GOT3 (cell line): ENCODE results near the gene PRCD.
A peak's percentile ranks its signal among the peaks of the same experiment; 100 is the strongest.
"Not testable (repeated sequence)": the region's sequence is repeated elsewhere in the genome, so short reads cannot be mapped to it uniquely, and the experiment has no call there.

Experiments used
- DNase-seq: peaks from one replicate; lab custom pipeline; 2025; ENCODE audit warnings: mixed read lengths; lab: John Stamatoyannopoulos, UW

Gene PRCD

DNA sequence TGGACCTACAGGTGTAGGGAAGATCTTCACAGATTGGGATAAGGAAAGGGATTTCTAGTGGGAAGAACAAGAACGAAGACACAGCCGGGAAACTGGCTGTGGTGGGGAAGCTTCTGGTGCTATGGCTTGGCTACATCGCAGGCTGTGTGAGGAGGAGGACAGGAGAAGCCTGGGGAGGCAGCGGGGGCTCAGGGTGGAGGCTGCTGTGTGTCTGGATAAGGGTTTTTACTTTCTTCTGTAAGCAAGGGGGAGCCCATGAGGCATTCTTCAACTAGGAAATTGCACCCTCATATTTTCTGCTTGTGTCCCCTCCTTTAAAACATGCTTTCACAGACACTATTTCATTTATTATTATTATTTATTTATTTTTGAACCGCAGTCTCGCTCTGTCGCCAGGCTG, 35.7 kb upstream of the PRCD start:
- no peak for DNase-seq

- DNase-seq, result peak; percentile 51
Measured at GRCh38 chr17:76506408-76507345, 33.2 kb upstream of the PRCD start.

DNA sequence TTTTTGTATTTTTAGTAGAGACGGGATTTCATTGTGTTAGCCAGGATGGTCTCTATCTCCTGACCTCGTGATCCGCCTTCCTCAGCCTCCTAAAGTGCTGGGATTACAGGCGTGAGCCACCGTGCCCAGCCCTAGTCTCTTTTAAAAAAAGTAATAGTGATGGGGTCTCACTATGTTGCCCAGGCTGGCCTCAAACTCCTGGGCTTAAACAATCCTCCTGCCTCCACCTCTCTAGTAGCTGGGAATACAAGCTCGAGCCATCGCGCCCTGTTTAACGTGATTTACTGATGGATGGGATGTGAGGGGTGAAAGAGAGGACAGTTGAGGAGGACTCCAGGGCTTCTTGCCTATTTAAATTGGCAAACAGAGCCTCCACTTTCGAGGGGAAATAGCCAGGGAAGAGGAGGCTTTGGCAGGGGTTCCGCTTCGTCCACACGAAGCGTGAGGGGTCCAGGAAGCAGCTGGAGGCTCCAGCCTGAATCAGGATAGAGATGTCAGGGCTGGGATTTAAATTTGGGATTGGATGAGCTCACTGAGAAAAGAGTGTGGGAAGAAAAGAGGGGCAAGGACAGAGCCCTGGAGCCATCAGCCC, 31.3 kb upstream of the PRCD start:
- not testable (repeated sequence) for DNase-seq

DNA sequence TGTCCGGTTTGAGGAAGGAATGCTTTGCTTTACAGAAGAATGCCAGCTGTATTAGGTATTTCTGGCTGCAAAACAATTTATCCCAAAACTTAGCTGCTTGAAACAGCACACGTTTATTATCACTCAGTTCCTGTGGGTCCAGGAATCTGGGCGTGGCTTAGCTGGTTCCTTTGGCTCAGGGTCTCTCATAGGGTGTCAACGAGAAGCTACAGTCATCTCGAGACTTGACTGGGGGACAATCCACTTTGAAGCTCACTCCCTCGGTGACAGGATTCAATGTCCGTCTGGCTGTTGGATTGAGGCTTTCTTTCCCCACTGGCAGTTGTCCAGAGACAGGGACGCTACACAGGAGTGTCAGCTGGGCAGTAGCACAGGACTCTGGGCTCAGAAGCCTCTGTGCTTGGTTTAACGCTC, 29.0 kb upstream of the PRCD start:
- no peak for DNase-seq

DNA sequence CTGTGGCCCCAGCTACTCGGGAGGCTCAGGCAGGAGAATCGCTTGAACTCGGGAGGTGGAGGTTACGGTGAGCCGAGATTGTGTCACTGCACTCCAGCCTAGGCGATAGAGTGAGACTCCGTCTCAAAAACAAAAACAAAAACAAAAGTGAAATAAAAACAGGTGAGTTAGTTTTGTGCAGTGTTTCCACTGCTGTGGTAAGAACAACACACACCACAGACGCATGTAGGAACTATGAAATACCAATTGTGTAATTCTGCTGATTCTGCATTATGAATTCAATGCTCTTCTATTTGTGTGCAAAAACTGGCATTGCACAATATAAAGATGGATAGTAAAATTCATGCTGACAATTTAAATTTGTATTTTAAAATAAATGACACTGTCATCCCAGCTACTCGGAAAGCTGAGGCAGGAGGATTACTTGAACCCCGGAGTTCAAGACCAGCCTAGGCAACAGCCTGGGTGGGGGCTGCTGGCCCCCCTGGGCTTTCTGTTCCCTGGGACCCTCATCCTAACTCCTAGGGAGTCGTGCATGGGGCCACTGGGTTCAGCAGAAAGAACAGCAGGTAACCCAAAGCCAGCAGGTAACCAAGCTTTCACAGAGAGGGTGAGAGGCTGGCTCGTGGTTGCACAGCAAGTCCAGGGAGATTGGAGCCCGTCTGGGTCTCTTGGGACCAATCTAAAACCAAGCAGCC, 28.0 kb upstream of the PRCD start:
- no peak for DNase-seq

GRCh38 chr17:76512366-76513305, 27.2 kb upstream of the PRCD start:
- no peak for DNase-seq

DNA sequence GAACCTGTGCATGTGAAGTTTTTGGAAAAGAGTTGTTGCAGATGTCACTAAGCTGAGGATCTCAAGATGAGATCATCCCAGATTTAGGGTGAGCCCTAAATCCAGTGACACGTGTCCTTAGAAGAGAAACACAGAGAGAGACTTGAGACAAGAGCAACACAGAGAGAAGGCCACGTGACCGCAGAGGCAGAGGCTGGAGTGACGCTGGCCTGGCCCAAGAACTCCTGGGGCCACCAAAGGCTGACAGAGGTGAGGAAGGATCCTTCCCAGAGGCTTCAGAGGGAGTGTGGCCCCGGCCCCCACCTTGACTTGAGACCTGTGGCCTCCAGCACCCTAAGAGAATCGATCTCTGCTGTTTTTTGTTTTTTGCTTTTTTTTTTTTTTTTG, 26.5 kb upstream of the PRCD start:
- DNase-seq, result no peak

GRCh38 chr17:76514355-76514754, 25.5 kb upstream of the PRCD start:
- not testable (repeated sequence) for DNase-seq

DNA sequence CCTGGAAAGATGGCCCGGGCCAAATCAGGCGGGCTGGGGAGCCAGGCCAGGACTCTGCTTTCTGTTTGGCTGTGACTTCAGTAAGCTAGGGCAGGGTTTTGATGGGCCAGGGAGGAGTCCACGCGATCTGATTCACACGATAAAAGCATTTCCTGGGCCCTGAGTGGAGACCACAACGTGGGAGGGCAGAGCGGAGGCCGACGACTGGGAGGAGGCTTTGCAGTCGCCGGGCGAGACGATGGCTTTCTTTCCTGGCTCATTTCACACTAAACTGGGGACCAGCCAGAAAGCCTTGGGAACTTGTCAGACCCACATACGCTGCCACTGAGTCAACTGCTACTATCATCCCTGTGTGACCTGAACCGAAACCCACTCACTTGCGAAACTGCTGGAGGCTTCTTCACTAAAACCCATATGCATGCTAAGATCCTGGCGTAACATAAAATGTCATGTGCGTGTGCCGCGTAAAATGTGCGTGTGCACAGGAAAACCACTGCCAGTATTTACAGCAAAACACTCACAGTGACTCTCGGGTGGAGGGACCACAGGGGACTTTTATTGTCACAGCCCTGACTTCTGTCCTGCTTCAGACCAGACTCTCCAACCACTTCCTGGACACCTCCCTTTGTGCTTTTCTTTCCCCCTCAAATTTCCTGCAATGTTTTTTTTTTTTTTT, 24.4 kb upstream of the PRCD start:
- peak; percentile 59 for DNase-seq

DNA sequence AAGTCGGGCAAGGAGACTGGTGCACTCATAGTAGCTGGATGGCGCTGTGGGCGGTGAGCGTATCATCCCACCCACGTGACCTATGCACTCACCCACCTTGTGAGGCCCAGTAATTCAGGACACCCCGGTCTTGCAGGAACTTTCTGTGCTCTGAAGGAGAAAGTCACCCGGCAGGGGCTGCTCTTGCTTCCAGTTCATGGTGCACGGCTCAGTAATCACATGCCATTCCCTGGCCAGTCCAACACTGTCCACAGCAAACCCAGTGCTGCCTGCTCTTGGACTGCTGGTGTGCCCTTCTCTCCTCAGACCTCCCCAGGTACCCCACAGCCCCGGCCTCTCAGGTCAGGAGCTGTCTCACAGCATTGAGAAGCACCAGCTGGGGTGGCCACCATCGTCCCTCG, 22.2 kb upstream of the PRCD start:
- DNase-seq, result no peak

DNA sequence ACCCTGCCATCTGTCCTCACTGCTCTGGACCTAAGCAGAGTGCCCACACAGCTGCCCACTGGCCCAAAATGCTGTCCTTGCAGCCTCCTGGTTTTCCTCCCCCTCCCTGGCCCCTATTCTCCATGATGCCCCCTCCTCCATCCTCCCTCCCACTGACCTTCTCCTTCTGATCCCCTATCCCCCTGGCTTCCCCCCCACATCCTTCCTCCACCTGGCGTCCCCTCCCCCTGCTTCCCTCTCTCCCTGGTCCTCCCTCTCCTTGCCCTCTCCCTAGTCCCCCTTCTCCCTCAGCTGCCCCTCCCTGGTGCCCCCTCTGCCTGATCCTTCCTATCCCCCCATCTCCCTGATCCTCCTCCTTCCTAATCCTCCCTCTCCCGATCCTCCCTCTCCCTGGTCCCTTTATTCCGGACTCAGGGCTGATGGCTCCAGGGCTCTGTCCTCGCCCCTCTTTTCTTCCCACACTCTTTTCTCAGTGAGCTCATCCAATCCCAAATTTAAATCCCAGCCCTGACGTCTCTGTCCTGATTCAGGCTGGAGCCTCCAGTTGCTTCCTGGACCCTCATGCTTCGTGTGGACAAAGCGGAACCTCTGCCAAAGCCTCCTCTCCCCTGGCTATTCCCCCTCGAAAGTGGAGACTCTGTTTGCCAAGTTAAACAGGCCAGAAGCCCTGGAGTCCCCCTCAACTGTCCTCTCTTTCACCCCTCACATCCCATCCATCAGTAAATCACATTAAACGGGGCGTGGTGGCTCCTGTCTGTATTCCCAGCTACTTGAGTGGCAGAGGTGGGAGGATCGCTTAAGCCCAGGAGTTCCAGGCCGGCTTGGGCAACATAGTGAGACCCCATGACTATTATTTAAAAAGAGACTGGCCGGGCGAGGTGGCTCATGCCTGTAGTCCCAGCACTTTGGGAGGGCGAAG, 20.5 kb upstream of the PRCD start:
- DNase-seq, result no peak

DNA sequence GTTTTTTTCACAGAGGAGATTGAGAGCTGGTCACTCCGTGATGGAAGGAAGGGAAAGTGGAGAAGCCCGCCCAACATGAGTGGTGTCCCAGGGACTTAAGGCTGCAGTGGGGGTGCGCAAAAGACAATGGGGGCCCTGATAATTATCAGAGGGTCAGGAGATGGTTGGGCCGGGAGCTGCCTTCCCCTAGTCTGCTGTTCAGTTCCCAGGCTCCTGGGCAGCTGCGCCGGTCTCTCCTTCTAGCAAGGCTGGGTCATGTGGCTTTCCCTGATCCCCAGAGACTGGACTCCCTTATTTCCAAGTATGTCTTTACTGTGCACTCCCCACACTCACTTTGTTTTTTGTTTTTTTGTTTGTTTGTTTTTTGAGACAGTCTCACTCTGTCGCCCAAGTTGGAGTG, 18.6 kb upstream of the PRCD start:
- DNase-seq, result no peak

DNA sequence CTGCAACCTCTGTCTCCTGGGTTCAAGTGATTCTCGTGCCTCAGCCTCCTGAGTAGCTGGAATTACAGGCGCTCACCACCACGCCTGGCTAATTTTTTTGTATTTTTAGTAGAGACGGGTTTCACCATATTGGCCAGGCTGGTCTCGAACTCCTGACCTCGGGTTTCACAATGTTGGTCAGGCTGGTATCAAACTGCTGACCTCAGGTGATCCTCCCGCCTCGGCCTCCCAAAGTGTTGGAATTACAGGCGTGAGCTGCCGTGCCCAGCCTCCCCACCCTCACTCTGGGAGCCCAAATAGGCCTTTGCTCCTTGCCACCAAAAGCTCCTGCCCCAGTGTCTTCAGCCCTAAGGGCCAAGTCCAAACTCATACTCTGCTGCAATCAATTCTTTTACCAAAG, 18.2 kb upstream of the PRCD start:
- not testable (repeated sequence) for DNase-seq

- DNase-seq, result no peak
Measured at GRCh38 chr17:76523084-76524037, 16.5 kb upstream of the PRCD start.

DNA sequence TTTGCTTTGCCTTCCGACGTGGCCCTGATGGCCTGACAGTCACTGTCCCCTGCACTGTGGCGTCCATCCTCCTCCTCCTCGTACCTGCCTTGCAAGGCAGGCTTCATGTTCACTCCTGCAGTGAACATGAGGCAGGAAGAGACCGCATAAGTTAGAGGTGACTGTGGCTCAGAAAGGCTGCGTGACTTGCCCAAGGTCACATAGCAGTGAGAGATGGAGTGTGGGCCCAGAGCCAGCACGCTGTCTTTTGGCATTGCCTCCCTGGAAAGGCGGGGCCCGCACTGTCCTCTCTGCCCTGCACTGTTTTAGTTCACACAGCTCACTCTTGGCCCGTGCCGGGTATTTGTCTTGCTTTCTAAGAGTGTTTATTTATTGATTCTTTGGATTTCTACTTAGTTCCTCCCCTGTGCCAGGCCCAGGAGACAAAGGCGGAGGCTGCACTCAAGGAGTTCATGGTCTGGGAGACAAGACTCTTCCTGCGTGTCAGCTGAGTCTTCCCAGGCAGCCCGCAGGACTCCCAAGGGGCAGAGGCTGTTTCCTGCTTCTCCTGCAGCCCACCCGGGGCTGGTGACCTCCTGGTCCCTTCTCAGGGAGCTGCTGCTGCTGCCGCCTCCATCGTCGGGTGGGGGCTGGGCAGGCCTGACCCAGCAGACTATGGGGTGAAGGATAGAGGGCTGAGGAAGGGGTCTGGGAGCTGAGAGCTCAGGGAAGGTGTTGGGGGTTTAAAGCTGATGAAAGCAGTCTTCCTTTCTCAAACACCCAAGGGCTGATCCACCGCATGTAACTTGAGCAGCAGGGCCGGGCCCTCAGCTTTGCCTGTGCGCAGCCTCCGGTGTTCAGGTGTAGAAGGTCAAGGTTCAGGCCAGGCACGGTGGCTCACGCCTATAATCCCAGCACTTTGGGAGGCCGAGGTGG, 15.0 kb upstream of the PRCD start:
- DNase-seq, result no peak

GRCh38 chr17:76525513-76525833, 14.4 kb upstream of the PRCD start:
- DNase-seq, result not testable (repeated sequence)

DNA sequence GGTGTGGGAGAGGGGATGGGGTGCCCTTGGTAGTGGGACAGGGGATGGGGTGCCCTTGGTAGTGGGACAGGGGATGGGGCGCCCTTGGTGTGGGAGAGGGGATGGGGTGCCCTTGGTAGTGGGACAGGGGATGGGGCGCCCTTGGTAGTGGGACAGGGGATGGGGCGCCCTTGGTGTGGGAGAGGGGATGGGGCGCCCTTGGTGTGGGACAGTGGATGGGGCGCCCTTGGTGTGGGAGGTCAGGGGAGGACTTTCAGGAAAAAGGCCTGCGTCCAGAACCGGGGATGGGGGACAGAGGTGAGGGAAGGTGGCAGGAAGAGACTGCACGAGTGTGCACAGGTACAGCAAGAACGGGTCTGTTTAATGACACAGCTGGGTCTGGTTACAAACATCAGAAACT, 12.8 kb upstream of the PRCD start:
- not testable (repeated sequence) for DNase-seq
